Body of pancreas (tissue), 4 donors: Measurements from ENCODE around the gene PDE3A.

Source experiments
- POLR2A ChIP-seq, 3 donors: fragments of 450-650 bp; IDR thresholded peaks; one replicate each; pipeline ENCODE4 v1.6.1; 2016; ENCODE audit warnings: antibody characterized with exemption in 3 of 3, mild to moderate bottlenecking in 2 of 3
- TF ChIP-seq, protein P1 (sequence below), 7 experiments: fragments of 450-650 bp in 4 of 7; fragments of 200-600 bp in 3 of 7; sonication (generic) in 3 of 7; IDR thresholded peaks; one replicate each; pipeline ENCODE4 v1.5.1; 2016 to 2019; ENCODE audit warnings: antibody characterized with exemption in 7 of 7

DNA sequence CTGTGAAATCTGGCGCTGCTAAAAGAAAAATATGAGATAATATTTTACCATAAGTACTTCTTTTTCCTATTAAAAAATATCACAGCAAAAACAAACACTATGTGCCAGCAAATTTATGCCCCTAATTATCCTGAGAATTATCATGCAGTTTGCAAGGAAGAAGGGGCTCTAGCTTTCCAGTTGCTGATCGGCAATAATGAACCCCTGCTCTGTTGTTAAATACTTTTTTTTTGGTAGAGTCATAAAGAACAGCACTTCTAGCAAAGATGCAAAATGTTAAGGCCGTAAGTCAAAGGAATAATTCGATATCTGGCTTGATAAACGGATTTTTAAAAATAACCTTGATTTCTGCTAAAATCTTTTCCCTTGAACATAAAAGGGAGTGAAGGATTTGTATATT is 108.9 kb downstream of the PDE3A start:
- TF ChIP-seq POLR2A (IDR thresholded peaks at IDR 0.05) = no peak
- TF ChIP-seq, protein P1, sequence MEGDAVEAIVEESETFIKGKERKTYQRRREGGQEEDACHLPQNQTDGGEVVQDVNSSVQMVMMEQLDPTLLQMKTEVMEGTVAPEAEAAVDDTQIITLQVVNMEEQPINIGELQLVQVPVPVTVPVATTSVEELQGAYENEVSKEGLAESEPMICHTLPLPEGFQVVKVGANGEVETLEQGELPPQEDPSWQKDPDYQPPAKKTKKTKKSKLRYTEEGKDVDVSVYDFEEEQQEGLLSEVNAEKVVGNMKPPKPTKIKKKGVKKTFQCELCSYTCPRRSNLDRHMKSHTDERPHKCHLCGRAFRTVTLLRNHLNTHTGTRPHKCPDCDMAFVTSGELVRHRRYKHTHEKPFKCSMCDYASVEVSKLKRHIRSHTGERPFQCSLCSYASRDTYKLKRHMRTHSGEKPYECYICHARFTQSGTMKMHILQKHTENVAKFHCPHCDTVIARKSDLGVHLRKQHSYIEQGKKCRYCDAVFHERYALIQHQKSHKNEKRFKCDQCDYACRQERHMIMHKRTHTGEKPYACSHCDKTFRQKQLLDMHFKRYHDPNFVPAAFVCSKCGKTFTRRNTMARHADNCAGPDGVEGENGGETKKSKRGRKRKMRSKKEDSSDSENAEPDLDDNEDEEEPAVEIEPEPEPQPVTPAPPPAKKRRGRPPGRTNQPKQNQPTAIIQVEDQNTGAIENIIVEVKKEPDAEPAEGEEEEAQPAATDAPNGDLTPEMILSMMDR (IDR thresholded peaks at IDR 0.05) = no peak
